ENCODE measurements around the gene ZNF385A.

The ZNF385A gene, protein sequence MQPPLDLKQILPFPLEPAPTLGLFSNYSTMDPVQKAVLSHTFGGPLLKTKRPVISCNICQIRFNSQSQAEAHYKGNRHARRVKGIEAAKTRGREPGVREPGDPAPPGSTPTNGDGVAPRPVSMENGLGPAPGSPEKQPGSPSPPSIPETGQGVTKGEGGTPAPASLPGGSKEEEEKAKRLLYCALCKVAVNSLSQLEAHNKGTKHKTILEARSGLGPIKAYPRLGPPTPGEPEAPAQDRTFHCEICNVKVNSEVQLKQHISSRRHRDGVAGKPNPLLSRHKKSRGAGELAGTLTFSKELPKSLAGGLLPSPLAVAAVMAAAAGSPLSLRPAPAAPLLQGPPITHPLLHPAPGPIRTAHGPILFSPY

DNA sequence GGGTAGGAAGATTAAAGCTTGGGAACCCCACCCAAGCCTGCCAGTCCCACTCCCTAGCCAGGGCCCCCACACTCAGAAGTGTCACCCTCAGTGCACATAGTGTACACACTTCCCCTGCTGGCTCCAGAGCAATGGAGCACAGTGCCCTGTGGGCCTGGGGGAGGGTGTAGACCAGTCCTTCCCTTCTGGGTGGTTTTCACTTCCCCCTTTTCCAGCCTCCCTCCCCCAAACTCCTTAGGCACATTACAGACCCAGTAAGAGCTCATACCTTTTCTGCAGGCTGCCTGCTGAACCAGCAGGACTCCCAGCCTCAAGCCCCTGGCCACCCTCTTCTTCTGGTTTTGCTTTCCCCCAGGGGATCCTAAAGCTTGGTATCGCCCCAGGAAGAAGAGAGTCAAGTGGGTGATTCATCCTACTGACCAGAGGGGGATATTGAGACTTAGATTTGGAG lies at the start of gene ZNF385A:
Gene ZNF385A (minus strand): TSS at position 143 of the 451 bp plus-strand sequence. CDS start 219 bp downstream, outside the sequence.
- DNase-seq (ENCODE audit: low read depth) = no peak

DNA sequence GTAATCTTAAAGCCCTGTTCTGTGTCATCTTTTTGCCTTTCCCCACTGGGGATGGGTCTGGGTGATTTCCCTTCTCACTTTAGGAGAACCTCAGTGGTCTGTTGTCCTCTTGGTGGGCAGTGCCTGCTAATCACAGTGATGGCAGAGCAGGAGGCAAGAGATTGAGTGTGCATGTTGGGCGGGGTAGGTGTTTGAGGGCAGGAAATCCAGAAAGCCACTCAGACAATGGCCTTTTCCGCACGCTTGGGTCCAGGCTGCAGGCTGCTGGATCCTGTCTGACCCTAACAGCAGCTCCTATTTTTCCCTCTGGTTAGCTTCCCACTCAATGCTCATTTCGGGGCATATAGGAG lies 48.3 kb upstream of the ZNF385A start:
- no peak for DNase-seq (ENCODE audit: low read depth)

DNA sequence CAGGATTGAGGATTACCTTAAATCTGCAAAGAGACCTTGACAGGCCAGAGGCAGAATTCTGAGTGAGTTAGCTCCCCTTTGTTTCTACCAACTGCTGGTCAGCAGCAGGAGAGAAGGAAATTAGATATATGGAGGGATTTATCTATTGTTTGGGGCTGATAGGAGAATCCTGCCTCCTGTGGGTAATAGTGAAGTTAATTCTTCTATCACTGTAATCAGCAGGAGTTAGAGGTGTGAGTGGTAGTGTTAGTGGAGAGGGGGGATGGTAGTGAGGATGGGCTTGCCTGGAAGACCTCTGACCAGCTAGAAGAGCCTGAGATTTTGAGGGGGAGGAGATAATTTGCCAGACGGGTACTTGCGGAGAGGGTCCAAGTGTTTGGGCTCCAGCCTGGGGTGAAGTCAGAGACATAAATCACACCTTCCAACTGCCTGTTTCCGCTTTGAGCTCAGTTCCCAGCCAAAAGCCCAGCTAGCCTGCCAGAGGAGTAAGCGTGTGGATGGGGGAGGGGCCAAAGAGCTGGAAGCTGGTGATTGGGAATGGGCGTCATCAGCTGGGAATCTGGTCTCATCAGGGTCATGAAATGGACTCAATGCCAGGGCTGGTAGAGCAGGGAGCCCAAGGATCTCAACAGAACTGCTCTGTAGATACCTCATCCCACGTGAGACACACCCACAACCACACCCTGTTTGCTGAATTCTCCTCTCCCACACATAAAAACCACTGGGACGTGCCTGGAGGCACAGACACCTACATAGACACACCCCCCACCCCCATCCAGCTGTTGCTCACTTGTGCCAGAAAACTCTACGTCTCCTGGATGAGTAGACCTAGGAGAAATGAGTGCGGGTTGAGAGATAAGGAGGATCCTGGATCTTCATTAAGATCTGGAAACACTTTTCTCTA lies 47.6 kb upstream of the ZNF385A start:
- no peak for DNase-seq (ENCODE audit: low read depth)

- DNase-seq (ENCODE audit: low read depth) = no peak
Observed at GRCh38 chr12:54430471-54431069, 46.0 kb upstream of the ZNF385A start.

- no peak for DNase-seq (ENCODE audit: low read depth)
Observed at GRCh38 chr12:54429014-54429471, 44.5 kb upstream of the ZNF385A start.

DNA sequence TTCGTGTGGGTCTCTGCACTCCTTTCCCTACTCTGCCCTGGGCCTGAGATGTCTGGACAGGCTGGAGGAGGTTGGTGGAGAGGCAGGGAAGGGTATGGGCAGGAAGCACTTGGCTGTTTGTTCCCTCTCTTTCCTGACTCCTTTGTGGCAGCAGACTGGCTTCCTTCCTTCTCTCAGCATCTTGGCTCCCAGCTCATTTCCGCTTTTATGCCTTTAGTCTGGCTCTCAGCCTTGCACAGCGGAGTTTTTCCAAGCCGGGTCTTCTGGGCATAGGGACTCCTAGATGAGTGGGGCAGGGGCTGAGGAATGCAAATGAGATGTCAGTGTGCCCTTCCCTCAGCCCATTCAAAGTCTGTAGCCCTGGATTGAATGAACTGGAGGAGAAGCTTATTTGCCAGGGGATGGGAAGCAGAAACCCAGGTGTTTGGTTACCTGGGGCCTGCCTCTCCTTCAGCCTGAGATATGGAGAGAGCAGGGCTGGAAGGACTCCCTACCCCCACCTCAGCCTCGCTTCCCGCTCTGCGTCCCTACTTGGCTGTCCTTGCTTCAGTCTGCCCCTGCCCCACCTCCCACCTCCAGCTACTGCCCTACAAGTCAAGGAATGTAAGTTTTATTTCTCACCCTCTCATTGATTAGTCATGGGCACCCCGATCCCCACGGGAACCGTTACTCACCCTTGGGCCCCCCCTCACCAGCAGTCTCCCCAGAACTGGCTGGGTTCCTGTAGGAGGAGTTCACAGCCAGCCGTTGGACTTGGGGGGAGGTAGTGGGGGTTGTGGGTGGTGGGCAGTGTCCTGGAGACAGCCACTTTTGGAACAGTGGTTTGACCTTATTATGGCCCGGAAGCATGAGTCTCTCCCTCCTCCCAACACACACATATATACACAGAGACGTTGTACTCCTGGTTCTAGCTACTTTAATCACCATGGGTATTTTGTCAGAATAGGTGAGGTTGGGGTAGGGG lies 43.8 kb upstream of the ZNF385A start:
- no peak for DNase-seq (ENCODE audit: low read depth)

- no peak for DNase-seq (ENCODE audit: low read depth)
Observed at GRCh38 chr12:54427106-54427505, 42.6 kb upstream of the ZNF385A start.

DNA sequence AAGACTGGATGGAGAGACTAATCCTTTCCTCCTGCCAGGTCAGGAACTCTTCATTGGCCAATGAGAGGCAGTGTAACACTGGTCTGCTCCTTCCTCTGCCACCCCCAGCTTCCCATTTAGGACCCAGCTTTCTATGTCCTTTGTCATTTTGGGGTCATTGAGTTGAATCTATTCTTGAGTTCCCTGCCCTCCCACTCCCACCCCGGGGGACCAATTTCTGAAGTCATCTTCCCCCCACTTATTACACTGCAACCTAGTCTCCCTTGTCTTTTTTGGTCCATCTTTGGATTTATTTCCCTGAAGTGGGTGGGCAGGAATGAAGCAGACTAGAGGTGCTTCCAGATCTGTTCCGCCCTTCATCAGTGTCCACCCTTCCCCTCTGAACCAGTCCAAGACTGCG lies 42.2 kb upstream of the ZNF385A start:
- DNase-seq (ENCODE audit: low read depth) = no peak

DNA sequence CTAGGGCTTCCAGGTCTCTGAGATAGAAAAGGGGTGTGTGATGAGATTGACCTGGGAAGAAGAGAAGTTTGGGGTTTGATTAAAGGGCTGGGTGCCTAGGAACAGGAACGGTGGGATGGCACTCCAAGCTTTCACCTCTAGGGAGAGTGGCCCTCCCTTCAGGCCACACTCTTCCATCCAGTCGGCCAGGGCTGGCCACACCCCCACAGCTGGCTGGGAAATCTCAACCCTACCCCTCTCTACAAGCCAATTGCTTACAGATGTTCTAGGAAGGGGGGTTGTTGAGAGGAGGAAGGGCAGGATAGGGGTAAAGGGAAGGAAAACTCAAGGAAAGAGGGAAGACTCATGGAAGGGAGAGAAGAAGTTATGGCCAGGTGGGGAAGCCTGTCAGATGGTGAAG lies 41.2 kb upstream of the ZNF385A start:
- no peak for DNase-seq (ENCODE audit: low read depth)

- no peak for DNase-seq (ENCODE audit: low read depth)
Observed at GRCh38 chr12:54424224-54424623, 39.7 kb upstream of the ZNF385A start.

DNA sequence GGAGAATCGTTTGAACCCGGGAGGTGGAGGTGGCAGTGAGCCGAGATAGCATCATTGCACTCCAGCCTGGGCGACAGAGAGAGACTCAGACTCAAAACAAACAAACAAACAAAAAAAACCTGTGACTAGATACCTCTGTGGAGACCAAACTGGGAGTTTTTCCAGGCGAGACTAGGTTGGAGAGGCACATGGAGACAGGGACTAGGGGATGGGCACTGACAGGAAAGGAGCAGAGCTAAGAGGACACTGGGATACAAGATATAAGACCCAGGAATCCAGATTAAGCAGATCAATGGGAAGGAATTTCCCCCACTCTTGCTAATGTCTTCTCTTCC lies 39.2 kb upstream of the ZNF385A start:
- DNase-seq (ENCODE audit: low read depth) = no peak

DNA sequence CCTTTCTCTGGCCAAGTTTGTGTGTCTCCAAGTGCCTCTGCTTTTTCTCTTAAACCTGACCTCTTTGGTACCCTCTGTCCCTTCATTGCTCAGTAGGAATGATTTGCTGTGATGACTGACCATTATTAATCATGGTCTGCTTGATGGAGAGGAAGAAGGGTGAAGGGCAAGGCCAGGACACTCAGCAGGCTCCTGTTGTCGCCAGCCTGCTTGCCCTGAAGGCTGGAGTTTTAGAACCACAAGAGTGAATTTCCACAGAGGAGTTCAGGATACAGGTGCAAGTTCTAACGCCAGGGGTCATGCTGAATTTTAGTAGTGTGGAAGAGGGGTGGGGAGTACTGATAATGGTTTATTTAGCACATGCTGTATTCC lies 37.3 kb upstream of the ZNF385A start:
- DNase-seq (ENCODE audit: low read depth) = no peak

GRCh38 chr12:54421175-54421878 lies 36.8 kb upstream of the ZNF385A start:
- no peak for DNase-seq (ENCODE audit: low read depth)

DNA sequence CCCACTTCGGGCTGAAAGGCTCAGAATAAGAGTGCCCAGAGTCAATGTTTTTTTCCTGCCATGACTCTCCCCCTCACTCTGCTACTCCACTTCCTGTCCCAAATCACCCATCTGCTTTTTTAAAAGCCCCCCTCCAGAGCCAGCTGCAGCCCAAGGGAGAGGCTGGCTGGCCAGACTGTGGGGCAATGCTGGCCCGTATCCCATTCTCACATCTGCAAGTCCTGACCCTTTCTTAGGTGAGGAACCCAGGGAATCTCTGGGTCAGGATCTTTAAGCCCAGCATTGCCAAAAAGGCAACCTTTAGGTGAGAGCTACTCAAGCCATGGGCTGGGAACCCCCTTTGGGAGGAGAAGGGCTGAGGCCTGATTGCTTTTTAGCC lies 36.2 kb upstream of the ZNF385A start:
- no peak for DNase-seq (ENCODE audit: low read depth)

DNA sequence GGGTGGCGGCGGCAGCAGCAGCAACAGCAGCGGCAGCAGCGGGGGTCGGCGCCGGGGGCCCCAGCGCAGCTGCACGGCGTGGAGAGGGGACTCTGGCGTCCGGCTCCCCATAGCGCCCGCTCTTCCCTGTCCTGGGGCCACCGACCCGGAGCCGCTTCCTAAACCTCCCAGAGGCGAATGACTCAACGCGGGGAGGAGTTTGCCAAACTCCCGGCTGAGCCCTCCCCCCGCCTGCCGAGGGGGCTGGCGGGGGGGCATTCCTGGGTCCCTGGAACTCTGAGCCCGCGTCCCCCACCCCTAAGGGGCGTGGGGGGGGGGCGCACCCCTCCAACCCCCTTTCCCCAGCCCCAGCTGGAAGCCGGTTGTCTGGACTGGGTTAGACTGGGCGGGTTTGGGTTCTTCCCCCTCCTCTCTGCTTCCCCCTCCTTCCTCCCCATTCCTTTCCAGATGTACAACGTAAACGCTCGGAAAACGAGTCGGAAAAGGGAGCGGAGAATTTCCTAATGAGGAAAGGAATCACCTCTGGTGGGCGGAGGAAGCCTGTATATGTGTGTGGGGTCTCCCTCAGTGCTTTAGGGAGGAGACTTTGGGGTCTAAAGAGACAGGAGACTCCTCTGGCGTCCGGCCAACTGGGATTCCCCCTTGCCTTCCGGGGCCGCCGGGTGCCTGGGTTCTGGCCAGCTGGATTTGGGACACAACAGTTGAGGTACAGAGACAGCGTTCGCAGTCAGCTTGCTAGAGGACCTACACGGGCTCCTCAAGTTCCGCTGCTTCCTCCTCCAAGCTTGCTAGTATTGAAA lies 34.8 kb upstream of the ZNF385A start, which contains the start of gene ITGA5:
Gene ITGA5 (minus strand): TSS at position 179 of the 800 bp plus-strand sequence. CDS start 68 bp downstream, at position 111.
- DNase-seq (ENCODE audit: low read depth) = peak; percentile 41

- no peak for DNase-seq (ENCODE audit: low read depth)
Observed at GRCh38 chr12:54418441-54419087, 34.0 kb upstream of the ZNF385A start.

GRCh38 chr12:54417712-54418440 lies 33.3 kb upstream of the ZNF385A start:
- DNase-seq (ENCODE audit: low read depth) = no peak

GRCh38 chr12:54416687-54417603 lies 32.4 kb upstream of the ZNF385A start:
- DNase-seq (ENCODE audit: low read depth) = no peak

Measured in activated T-helper 1 cell treated with Interleukin-2 at 50 U/mL for 16 hours (primary cell).